GM23338 (cell line): ENCODE data around the gene SP2. TPM values are rescaled to one million over a fixed set of nuclear protein-coding genes. Genes with fewer than 3 reads are reported as not detected.

Experiments used
- ATAC-seq: fragments of 200-7000 bp; cut with Tn5 transposase; 3 replicates; pipeline ENCODE4 v1.9.1; 2020
- DNase-seq: peaks from one replicate; pipeline ENCODE4 v3.0.0-alpha.2; 2015; ENCODE audit warnings: low spot score
- H2AFZ ChIP-seq: fragments of 200-600 bp; sonication (generic); 2 replicates; pipeline ENCODE4 v1.8.0; 2016; ENCODE audit warnings: antibody characterized with exemption, mild to moderate bottlenecking, moderate library complexity
- H3F3A ChIP-seq: fragments of 200-600 bp; sonication (generic); replicated peaks from 2 replicates; pipeline ENCODE4 v1.8.0; 2017; ENCODE audit warnings: antibody characterized with exemption, mixed run types, low read depth
- H3K27ac ChIP-seq: fragments of 200-600 bp; sonication (generic); 2 replicates; pipeline ENCODE4 v1.6.1; 2016; ENCODE audit warnings: low read depth
- H3K27me3 ChIP-seq: fragments of 200-600 bp; sonication (generic); 2 replicates; pipeline ENCODE4 v1.8.0; 2016; ENCODE audit warnings: mild to moderate bottlenecking, mixed run types, moderate library complexity; ENCODE audit not compliant: insufficient read depth
- H3K36me3 ChIP-seq: fragments of 200-600 bp; sonication (generic); 2 replicates; pipeline ENCODE4 v1.8.0; 2016; ENCODE audit warnings: mild to moderate bottlenecking; ENCODE audit not compliant: insufficient read depth
- H3K4me1 ChIP-seq: fragments of 200-600 bp; sonication (generic); 2 replicates; pipeline ENCODE4 v1.8.0; 2016; ENCODE audit warnings: mild to moderate bottlenecking, moderate library complexity; ENCODE audit not compliant: insufficient read depth
- H3K4me2 ChIP-seq: fragments of 200-600 bp; sonication (generic); 2 replicates; pipeline ENCODE4 v1.7.1; 2017; ENCODE audit warnings: mixed run types
- H3K4me3 ChIP-seq: fragments of 200-600 bp; sonication (generic); 2 replicates; pipeline ENCODE4 v1.6.1; 2016; ENCODE audit warnings: mixed run types
- H3K79me2 ChIP-seq: fragments of 200-600 bp; sonication (generic); replicated peaks from 2 replicates; pipeline ENCODE4 v1.8.0; 2017; ENCODE audit warnings: mild to moderate bottlenecking; ENCODE audit not compliant: insufficient read depth
- H3K9me2 ChIP-seq: fragments of 200-600 bp; sonication (generic); 2 replicates; pipeline ENCODE4 v1.8.0; 2017; ENCODE audit not compliant: insufficient read depth
- H4K20me1 ChIP-seq: fragments of 200-600 bp; sonication (generic); replicated peaks from 2 replicates; pipeline ENCODE4 v1.8.0; 2017; ENCODE audit warnings: mild to moderate bottlenecking; ENCODE audit not compliant: insufficient read depth
- H3K27ac Mint-ChIP-seq: 2 replicates; pipeline ENCODE4 v1.8.0; 2020; ENCODE audit warnings: inconsistent platforms, mild to moderate bottlenecking, moderate library complexity, mixed read lengths
- H3K27me3 Mint-ChIP-seq: 3 replicates; pipeline ENCODE4 v1.8.0; 2022; ENCODE audit warnings: low read depth, mild to moderate bottlenecking, moderate library complexity, mixed read lengths, inconsistent platforms; ENCODE audit not compliant: insufficient read depth, poor library complexity
- H3K36me3 Mint-ChIP-seq: 3 replicates; pipeline ENCODE4 v1.8.0; 2021; ENCODE audit warnings: low read depth, mild to moderate bottlenecking, inconsistent platforms, moderate library complexity, mixed read lengths
- H3K4me1 Mint-ChIP-seq: 3 replicates; pipeline ENCODE4 v1.8.0; 2020; ENCODE audit warnings: mild to moderate bottlenecking, inconsistent platforms, mixed read lengths
- H3K4me3 Mint-ChIP-seq: 3 replicates; pipeline ENCODE4 v1.8.0; 2021; ENCODE audit warnings: moderate library complexity, mild to moderate bottlenecking, inconsistent platforms, mixed read lengths
- H3K9me3 Mint-ChIP-seq: 3 replicates; pipeline ENCODE4 v1.8.0; 2020; ENCODE audit warnings: moderate library complexity, mild to moderate bottlenecking, inconsistent platforms, mixed read lengths
- EZH2 ChIP-seq: fragments of 200-600 bp; sonication (generic); IDR thresholded peaks from one replicate; pipeline ENCODE4 v1.8.0; 2017; ENCODE audit warnings: antibody characterized with exemption, mild to moderate bottlenecking, low read depth; ENCODE audit not compliant: unreplicated experiment
- EZH2phosphoT487 ChIP-seq: fragments of 200-600 bp; sonication (generic); IDR thresholded peaks from one replicate; pipeline ENCODE4 v1.8.1; 2018; ENCODE audit warnings: antibody characterized with exemption; ENCODE audit not compliant: unreplicated experiment
- JUNB ChIP-seq: IDR thresholded peaks from one replicate; pipeline ENCODE4 v1.6.1; 2016; ENCODE audit warnings: antibody characterized with exemption; ENCODE audit not compliant: unreplicated experiment
- NANOG ChIP-seq: IDR thresholded peaks from 2 replicates; pipeline ENCODE4 v1.6.1; 2016; ENCODE audit warnings: antibody characterized with exemption, borderline replicate concordance
- POLR2AphosphoS5 ChIP-seq: IDR thresholded peaks from 2 replicates; pipeline ENCODE4 v1.6.1; 2016; ENCODE audit warnings: antibody characterized with exemption, low read depth
- STAT1 ChIP-seq: IDR thresholded peaks from one replicate; pipeline ENCODE4 v1.6.1; 2016; ENCODE audit warnings: antibody characterized with exemption; ENCODE audit not compliant: unreplicated experiment
- ZNF114 ChIP-seq: fragments of 250-450 bp; sonication (Bioruptor Pico); IDR thresholded peaks from 2 replicates; pipeline ENCODE4 v1.5.0; 2020; ENCODE audit warnings: mild to moderate bottlenecking, moderate library complexity
- ZNF331 ChIP-seq: fragments of 250-450 bp; sonication (Bioruptor Pico); IDR thresholded peaks from 2 replicates; pipeline ENCODE4 v1.5.0; 2020; ENCODE audit warnings: low read depth, mild to moderate bottlenecking, moderate library complexity
- polyA plus RNA-seq: library from polyadenylated mRNA; unstranded; fragments of >200 nt; fragmentation: Nextera tagmentation; extraction: Ambion mirVana; gene quantifications from 2 replicates; pipeline ENCODE4 v1.2.1, GENCODE V29; 2016
- total RNA-seq: library from RNA; depleted of rRNA; stranded (reverse); fragments of >200 nt; shearing (Covaris generic); gene quantifications from 2 replicates; pipeline ENCODE4 v1.2.3, GENCODE V29; 2014
- TF ChIP-seq, protein P1 (sequence below), 2 experiments: fragments of 200-600 bp in 1 of 2; sonication (generic) in 1 of 2; conservative IDR thresholded peaks; 2 replicates each; pipeline versions ENCODE4 v1.5.1 to v1.6.1; 2016 to 2017; ENCODE audit warnings: antibody characterized with exemption in 2 of 2, low read depth in 2 of 2, mild to moderate bottlenecking in 2 of 2, moderate library complexity in 1 of 2
- TF ChIP-seq, protein P2 (sequence below): IDR thresholded peaks from one replicate; pipeline ENCODE4 v1.6.1; 2018; ENCODE audit warnings: antibody characterized with exemption; ENCODE audit not compliant: unreplicated experiment

Gene SP2
- total and polyA plus RNA-seq, 2 experiments from 2014 or later = 6.0 to 12.9 TPM

- TF ChIP-seq, protein P1, sequence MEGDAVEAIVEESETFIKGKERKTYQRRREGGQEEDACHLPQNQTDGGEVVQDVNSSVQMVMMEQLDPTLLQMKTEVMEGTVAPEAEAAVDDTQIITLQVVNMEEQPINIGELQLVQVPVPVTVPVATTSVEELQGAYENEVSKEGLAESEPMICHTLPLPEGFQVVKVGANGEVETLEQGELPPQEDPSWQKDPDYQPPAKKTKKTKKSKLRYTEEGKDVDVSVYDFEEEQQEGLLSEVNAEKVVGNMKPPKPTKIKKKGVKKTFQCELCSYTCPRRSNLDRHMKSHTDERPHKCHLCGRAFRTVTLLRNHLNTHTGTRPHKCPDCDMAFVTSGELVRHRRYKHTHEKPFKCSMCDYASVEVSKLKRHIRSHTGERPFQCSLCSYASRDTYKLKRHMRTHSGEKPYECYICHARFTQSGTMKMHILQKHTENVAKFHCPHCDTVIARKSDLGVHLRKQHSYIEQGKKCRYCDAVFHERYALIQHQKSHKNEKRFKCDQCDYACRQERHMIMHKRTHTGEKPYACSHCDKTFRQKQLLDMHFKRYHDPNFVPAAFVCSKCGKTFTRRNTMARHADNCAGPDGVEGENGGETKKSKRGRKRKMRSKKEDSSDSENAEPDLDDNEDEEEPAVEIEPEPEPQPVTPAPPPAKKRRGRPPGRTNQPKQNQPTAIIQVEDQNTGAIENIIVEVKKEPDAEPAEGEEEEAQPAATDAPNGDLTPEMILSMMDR (conservative IDR thresholded peaks at IDR 0.05; ENCODE audit: low read depth in 2 of 2) = no peak
- TF ChIP-seq EZH2 = no peak
- TF ChIP-seq STAT1 = no peak
- TF ChIP-seq, protein P2, sequence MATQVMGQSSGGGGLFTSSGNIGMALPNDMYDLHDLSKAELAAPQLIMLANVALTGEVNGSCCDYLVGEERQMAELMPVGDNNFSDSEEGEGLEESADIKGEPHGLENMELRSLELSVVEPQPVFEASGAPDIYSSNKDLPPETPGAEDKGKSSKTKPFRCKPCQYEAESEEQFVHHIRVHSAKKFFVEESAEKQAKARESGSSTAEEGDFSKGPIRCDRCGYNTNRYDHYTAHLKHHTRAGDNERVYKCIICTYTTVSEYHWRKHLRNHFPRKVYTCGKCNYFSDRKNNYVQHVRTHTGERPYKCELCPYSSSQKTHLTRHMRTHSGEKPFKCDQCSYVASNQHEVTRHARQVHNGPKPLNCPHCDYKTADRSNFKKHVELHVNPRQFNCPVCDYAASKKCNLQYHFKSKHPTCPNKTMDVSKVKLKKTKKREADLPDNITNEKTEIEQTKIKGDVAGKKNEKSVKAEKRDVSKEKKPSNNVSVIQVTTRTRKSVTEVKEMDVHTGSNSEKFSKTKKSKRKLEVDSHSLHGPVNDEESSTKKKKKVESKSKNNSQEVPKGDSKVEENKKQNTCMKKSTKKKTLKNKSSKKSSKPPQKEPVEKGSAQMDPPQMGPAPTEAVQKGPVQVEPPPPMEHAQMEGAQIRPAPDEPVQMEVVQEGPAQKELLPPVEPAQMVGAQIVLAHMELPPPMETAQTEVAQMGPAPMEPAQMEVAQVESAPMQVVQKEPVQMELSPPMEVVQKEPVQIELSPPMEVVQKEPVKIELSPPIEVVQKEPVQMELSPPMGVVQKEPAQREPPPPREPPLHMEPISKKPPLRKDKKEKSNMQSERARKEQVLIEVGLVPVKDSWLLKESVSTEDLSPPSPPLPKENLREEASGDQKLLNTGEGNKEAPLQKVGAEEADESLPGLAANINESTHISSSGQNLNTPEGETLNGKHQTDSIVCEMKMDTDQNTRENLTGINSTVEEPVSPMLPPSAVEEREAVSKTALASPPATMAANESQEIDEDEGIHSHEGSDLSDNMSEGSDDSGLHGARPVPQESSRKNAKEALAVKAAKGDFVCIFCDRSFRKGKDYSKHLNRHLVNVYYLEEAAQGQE = no peak
- no peak for TF ChIP-seq NANOG
- no peak for TF ChIP-seq ZNF114 (CRISPR knock-in tag)
- no peak for TF ChIP-seq JUNB
- TF ChIP-seq EZH2phosphoT487 = no peak
- no peak for TF ChIP-seq ZNF331
Observed at GRCh38 chr17:47957591-47958490, 61.8 kb downstream of the SP2 start, which contains the start of gene PRR15L (continued).

- no peaks in the 10 kb centered on the region for H4K20me1 ChIP-seq
- H3K27ac Mint-ChIP-seq = no peak overlapping the region
- no peak overlapping the region for H3K4me3 ChIP-seq
- H3F3A ChIP-seq = no peaks in the 10 kb centered on the region
- H3K4me1 Mint-ChIP-seq = peaks cover 36% of the 10 kb centered on the region
- TF ChIP-seq, protein P1 (conservative IDR thresholded peaks at IDR 0.05; ENCODE audit: low read depth in 2 of 2) = no peak
- TF ChIP-seq JUNB (no peak), NANOG (no peak), POLR2AphosphoS5 (no peak), EZH2phosphoT487 (no peak), STAT1 (no peak)
- DNase-seq = no peak
- H3K27me3 ChIP-seq = no peaks in the 10 kb centered on the region
- H3K36me3 Mint-ChIP-seq = no peaks in the 10 kb centered on the region
- peaks cover 2% of the 10 kb centered on the region; the same call in 1 of the 3 replicates for H3K9me3 Mint-ChIP-seq
- H3K4me2 ChIP-seq = no peak overlapping the region
- no peaks in the 10 kb centered on the region for H3K9me2 ChIP-seq
- no peaks in the 10 kb centered on the region for H3K36me3 ChIP-seq
- peaks cover 6% of the 10 kb centered on the region for H3K27me3 Mint-ChIP-seq
- H3K4me3 Mint-ChIP-seq = no peak overlapping the region
- no peak overlapping the region for H3K27ac ChIP-seq
- no peak overlapping the region for H2AFZ ChIP-seq
- no peaks in the 10 kb centered on the region for H3K79me2 ChIP-seq
- H3K4me1 ChIP-seq = peaks cover 21% of the 10 kb centered on the region
- no peak for ATAC-seq
Observed at GRCh38 chr17:47959825-47960655, 64.0 kb downstream of the SP2 start.
